ENCODE data around the gene AUH.

- TF ChIP-seq CTCF (IDR thresholded peaks at IDR 0.05 in 2 of 3, conservative IDR thresholded peaks at IDR 0.05 in 1 of 3; ENCODE audit: control insufficient read depth in 2 of 3, extremely low read depth in 1 of 3, insufficient read depth in 1 of 3, low read depth in 3 of 3, low read length in 3 of 3): no peak
- TF ChIP-seq SRF (IDR thresholded peaks at IDR 0.05; ENCODE audit: low read depth in 2 of 2, low read length in 2 of 2): no peak
- TF ChIP-seq ZNF24 (IDR thresholded peaks at IDR 0.05): no peak
- no peak for TF ChIP-seq ZNF274 (IDR thresholded peaks at IDR 0.05; ENCODE audit: insufficient read depth, insufficient read length)
- no peak for TF ChIP-seq E2F8 (IDR thresholded peaks at IDR 0.05; ENCODE audit: low read depth, partially characterized antibody)
- no peak for TF ChIP-seq SMC3 (IDR thresholded peaks at IDR 0.05; ENCODE audit: borderline replicate concordance, low read length)
- TF ChIP-seq NFYA (IDR thresholded peaks at IDR 0.05; ENCODE audit: borderline replicate concordance, low read depth, low read length): no peak
- TF ChIP-seq POLR2AphosphoS5 (IDR thresholded peaks at IDR 0.05; ENCODE audit: low read length): no peak
- TF ChIP-seq CREM (IDR thresholded peaks at IDR 0.05; ENCODE audit: low read depth): no peak
- no peak for TF ChIP-seq MEF2B (IDR thresholded peaks at IDR 0.05; ENCODE audit: partially characterized antibody, poor library complexity, severe bottlenecking)
Observed at GRCh38 chr9:91383577-91383976, 21.9 kb upstream of the AUH start.
